HepG2 (cell line): ENCODE results near the gene MMP24OS. TPM values are rescaled to one million over a fixed set of nuclear protein-coding genes. Genes with fewer than 3 reads are reported as not detected.

Experiments
- ETV6 ChIP-seq: sonication (generic); formaldehyde crosslinking; conservative IDR thresholded peaks from 2 replicates; pipeline ENCODE4 v1.4.0; 2020; ENCODE audit warnings: missing genetic modification reagents
- FOXC1 ChIP-seq: sonication (generic); formaldehyde crosslinking; IDR thresholded peaks from 2 replicates; pipeline ENCODE4 v1.8.0; 2022; ENCODE audit warnings: mild to moderate bottlenecking, missing genetic modification reagents, borderline replicate concordance
- FOXP1 ChIP-seq, 2 experiments: fragments of 450-650 bp in 1 of 2; IDR thresholded peaks; 2 replicates each; pipeline ENCODE4 v1.6.1; 2017 to 2018; ENCODE audit warnings: antibody characterized with exemption in 1 of 2
- GTF2F1 ChIP-seq: fragments of 150-350 bp; IDR thresholded peaks from 2 replicates; pipeline ENCODE4 v1.6.1; 2014; ENCODE audit warnings: low read length
- HOXA9 ChIP-seq: sonication (generic); formaldehyde crosslinking; IDR thresholded peaks from 2 replicates; pipeline ENCODE4 v1.8.1; 2022; ENCODE audit warnings: missing genetic modification reagents, mild to moderate bottlenecking, moderate library complexity, borderline replicate concordance
- IRF2 ChIP-seq: IDR thresholded peaks from 2 replicates; pipeline ENCODE4 v1.6.1; 2018; ENCODE audit warnings: missing genetic modification reagents, missing compliant biosample characterization
- JUN ChIP-seq: sonication (generic); formaldehyde crosslinking; IDR thresholded peaks from 2 replicates; pipeline ENCODE4 v1.4.0; 2020; ENCODE audit warnings: mild to moderate bottlenecking, missing genetic modification reagents
- MEIS2 ChIP-seq: sonication (generic); formaldehyde crosslinking; IDR thresholded peaks from 2 replicates; pipeline ENCODE4 v1.9.0; 2021; ENCODE audit warnings: mild to moderate bottlenecking, missing genetic modification reagents
- PRPF4 ChIP-seq: fragments of 200-400 bp; formaldehyde crosslinking; IDR thresholded peaks from 2 replicates; pipeline ENCODE4 v1.6.1; 2016; ENCODE audit warnings: low read length, low read depth; ENCODE audit not compliant: poor library complexity, severe bottlenecking
- REPIN1 ChIP-seq: sonication (generic); formaldehyde crosslinking; IDR thresholded peaks from 2 replicates; pipeline ENCODE4 v1.8.0; 2022; ENCODE audit warnings: missing genetic modification reagents, low read depth, mild to moderate bottlenecking, borderline replicate concordance
- SIX1 ChIP-seq: sonication (generic); formaldehyde crosslinking; IDR thresholded peaks from 2 replicates; pipeline ENCODE4 v1.4.0; 2020; ENCODE audit warnings: missing genetic modification reagents, borderline replicate concordance
- SNAPC2 ChIP-seq: sonication (generic); formaldehyde crosslinking; IDR thresholded peaks from 2 replicates; pipeline ENCODE4 v1.8.1; 2022; ENCODE audit warnings: mild to moderate bottlenecking, missing genetic modification reagents
- SPEN ChIP-seq: sonication (generic); formaldehyde crosslinking; IDR thresholded peaks from 2 replicates; pipeline ENCODE4 v1.5.1; 2020; ENCODE audit warnings: low read depth, mild to moderate bottlenecking, missing genetic modification reagents
- SRSF1 ChIP-seq: fragments of 200-400 bp; formaldehyde crosslinking; optimal IDR thresholded peaks from 2 replicates; pipeline ENCODE3; 2017; ENCODE audit warnings: mild to moderate bottlenecking, low read depth, low read length, moderate library complexity
- SUZ12 ChIP-seq: fragments of 150-350 bp; IDR thresholded peaks from 2 replicates; pipeline ENCODE4 v1.6.1; 2014; ENCODE audit warnings: low read depth, low read length
- ZFAT ChIP-seq: sonication (generic); formaldehyde crosslinking; conservative IDR thresholded peaks from 2 replicates; pipeline ENCODE4 v1.8.1; 2023; ENCODE audit warnings: missing genetic modification reagents, inconsistent platforms
- ZNF44 ChIP-seq: sonication (generic); formaldehyde crosslinking; IDR thresholded peaks from 2 replicates; pipeline ENCODE4 v1.5.1; 2020; ENCODE audit warnings: mild to moderate bottlenecking, missing genetic modification reagents
- ZNF556 ChIP-seq: sonication (generic); formaldehyde crosslinking; IDR thresholded peaks from 2 replicates; pipeline ENCODE4 v1.4.0; 2020; ENCODE audit warnings: mild to moderate bottlenecking, missing genetic modification reagents, borderline replicate concordance
- ZNF597 ChIP-seq: sonication (generic); formaldehyde crosslinking; IDR thresholded peaks from 2 replicates; pipeline ENCODE4 v1.5.0; 2020; ENCODE audit warnings: missing genetic modification reagents
- polyA plus RNA-seq, 8 experiments: library from polyadenylated mRNA; depleted of rRNA in 3 of 8; stranded (reverse) in 7 of 8; unstranded in 1 of 8; fragments of >200 nt; fragmentation: Illumina TruSeq in 4 of 8; extraction: Trizol in 4 of 8; gene quantifications; 2 replicates each; pipeline versions ENCODE4 v1.2.1 to v1.2.3, GENCODE V29; 2011 to 2016; ENCODE audit warnings: low read depth in 4 of 8, missing spikeins in 1 of 8, mixed read lengths in 1 of 8; ENCODE audit not compliant: insufficient read depth in 1 of 8
- total RNA-seq, 5 experiments: library from RNA; depleted of rRNA; stranded (reverse); fragments of >200 nt; fragmentation: Illumina TruSeq; extraction: Trizol; gene quantifications; 2 replicates each; pipeline ENCODE4 v1.2.3, GENCODE V29; 2016; ENCODE audit warnings: low read depth in 1 of 5
- TF ChIP-seq, protein P1 (sequence below): sonication (generic); formaldehyde crosslinking; IDR thresholded peaks from 2 replicates; pipeline ENCODE4 v1.4.0; 2020; ENCODE audit warnings: mild to moderate bottlenecking, missing genetic modification reagents
- TF ChIP-seq, protein P2 (sequence below): sonication (generic); formaldehyde crosslinking; IDR thresholded peaks from 2 replicates; pipeline ENCODE4 v1.9.0; 2021; ENCODE audit warnings: missing genetic modification reagents, mild to moderate bottlenecking, borderline replicate concordance
- TF ChIP-seq, protein P3 (sequence below): sonication (generic); formaldehyde crosslinking; IDR thresholded peaks from 2 replicates; pipeline ENCODE4 v1.5.0; 2020; ENCODE audit warnings: mild to moderate bottlenecking, missing genetic modification reagents

MMP24OS gene
- total and polyA plus RNA-seq, 2 of the 13 experiments (the other 11 are each of a cell fraction or from before 2014, with no cell fraction given) = 6.0 to 8.5 TPM

GRCh38 chr20:35305682-35306556, 28.0 kb upstream of the MMP24OS start (continued):
- TF ChIP-seq ZNF556 (CRISPR knock-in tag) (no peak), FOXC1 (CRISPR knock-in tag) (no peak), SRSF1 (no peak), ETV6 (0 out of 2 replicates have a peak, but pooled peaks have one; percentile 16), SIX1 (no peak), ZNF44 (no peak), HOXA9 (CRISPR knock-in tag) (no peak), GTF2F1 (no peak), PRPF4 (no peak), SPEN (CRISPR knock-in tag) (no peak), ZFAT (CRISPR knock-in tag) (no peak), REPIN1 (CRISPR knock-in tag) (no peak), JUN (peak; percentile 95), IRF2 (peak; percentile 76), MEIS2 (CRISPR knock-in tag) (no peak; the same call in 1 of the 2 replicates), ZNF597 (CRISPR knock-in tag) (no peak), SUZ12 (no peak), FOXP1 (IDR thresholded peaks at IDR 0.05) (no peak), FOXP1 (CRISPR knock-in tag; IDR thresholded peaks at IDR 0.05) (peak; percentile 62), SNAPC2 (CRISPR knock-in tag) (no peak)
- TF ChIP-seq, protein P1, sequence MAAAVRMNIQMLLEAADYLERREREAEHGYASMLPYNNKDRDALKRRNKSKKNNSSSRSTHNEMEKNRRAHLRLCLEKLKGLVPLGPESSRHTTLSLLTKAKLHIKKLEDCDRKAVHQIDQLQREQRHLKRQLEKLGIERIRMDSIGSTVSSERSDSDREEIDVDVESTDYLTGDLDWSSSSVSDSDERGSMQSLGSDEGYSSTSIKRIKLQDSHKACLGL (CRISPR knock-in tag) = no peak
- TF ChIP-seq, protein P2, sequence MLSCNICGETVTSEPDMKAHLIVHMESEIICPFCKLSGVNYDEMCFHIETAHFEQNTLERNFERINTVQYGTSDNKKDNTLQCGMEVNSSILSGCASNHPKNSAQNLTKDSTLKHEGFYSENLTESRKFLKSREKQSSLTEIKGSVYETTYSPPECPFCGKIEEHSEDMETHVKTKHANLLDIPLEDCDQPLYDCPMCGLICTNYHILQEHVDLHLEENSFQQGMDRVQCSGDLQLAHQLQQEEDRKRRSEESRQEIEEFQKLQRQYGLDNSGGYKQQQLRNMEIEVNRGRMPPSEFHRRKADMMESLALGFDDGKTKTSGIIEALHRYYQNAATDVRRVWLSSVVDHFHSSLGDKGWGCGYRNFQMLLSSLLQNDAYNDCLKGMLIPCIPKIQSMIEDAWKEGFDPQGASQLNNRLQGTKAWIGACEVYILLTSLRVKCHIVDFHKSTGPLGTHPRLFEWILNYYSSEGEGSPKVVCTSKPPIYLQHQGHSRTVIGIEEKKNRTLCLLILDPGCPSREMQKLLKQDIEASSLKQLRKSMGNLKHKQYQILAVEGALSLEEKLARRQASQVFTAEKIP = no peak
- TF ChIP-seq, protein P3, sequence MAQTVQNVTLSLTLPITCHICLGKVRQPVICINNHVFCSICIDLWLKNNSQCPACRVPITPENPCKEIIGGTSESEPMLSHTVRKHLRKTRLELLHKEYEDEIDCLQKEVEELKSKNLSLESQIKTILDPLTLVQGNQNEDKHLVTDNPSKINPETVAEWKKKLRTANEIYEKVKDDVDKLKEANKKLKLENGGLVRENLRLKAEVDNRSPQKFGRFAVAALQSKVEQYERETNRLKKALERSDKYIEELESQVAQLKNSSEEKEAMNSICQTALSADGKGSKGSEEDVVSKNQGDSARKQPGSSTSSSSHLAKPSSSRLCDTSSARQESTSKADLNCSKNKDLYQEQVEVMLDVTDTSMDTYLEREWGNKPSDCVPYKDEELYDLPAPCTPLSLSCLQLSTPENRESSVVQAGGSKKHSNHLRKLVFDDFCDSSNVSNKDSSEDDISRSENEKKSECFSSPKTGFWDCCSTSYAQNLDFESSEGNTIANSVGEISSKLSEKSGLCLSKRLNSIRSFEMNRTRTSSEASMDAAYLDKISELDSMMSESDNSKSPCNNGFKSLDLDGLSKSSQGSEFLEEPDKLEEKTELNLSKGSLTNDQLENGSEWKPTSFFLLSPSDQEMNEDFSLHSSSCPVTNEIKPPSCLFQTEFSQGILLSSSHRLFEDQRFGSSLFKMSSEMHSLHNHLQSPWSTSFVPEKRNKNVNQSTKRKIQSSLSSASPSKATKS = no peak
